SK-N-SH (cell line): ENCODE data around the gene MUC5B.

ENCODE experiments used
- CTCF ChIP-seq: fragments of 200-600 bp; sonication (generic); IDR thresholded peaks from 2 replicates; pipeline ENCODE4 v1.6.1; 2017; ENCODE audit warnings: antibody characterized with exemption, mild to moderate bottlenecking, moderate library complexity
- FOXM1 ChIP-seq: IDR thresholded peaks from 2 replicates; pipeline ENCODE4 v1.4.0; 2012; ENCODE audit warnings: low read depth, mild to moderate bottlenecking
- GABPA ChIP-seq: IDR thresholded peaks from 2 replicates; pipeline ENCODE4 v1.4.0; 2012; ENCODE audit warnings: low read depth, mild to moderate bottlenecking
- JUND ChIP-seq: IDR thresholded peaks from 2 replicates; pipeline ENCODE4 v1.4.0; 2012
- MAX ChIP-seq: IDR thresholded peaks from 2 replicates; pipeline ENCODE4 v1.4.0; 2012; ENCODE audit warnings: low read depth
- PBX3 ChIP-seq: IDR thresholded peaks from 2 replicates; pipeline ENCODE4; 2012
- POLR2AphosphoS5 ChIP-seq: IDR thresholded peaks from 2 replicates; pipeline ENCODE4 v1.6.1; 2012; ENCODE audit warnings: low read depth, low read length
- RAD21 ChIP-seq: IDR thresholded peaks from 2 replicates; pipeline ENCODE4 v1.6.1; 2012; ENCODE audit warnings: mild to moderate bottlenecking, low read length
- REST ChIP-seq: IDR thresholded peaks from 2 replicates; pipeline ENCODE4 v1.6.1; 2012; ENCODE audit warnings: mild to moderate bottlenecking, low read depth, low read length, moderate library complexity
- TCF12 ChIP-seq: IDR thresholded peaks from 2 replicates; pipeline ENCODE4 v1.4.0; 2012

- no peak for TF ChIP-seq CTCF
- no peak for TF ChIP-seq FOXM1
- no peak for TF ChIP-seq MAX
- TF ChIP-seq PBX3, result no peak
- TF ChIP-seq RAD21, result no peak
- no peak for TF ChIP-seq TCF12
- TF ChIP-seq POLR2AphosphoS5, result no peak
- no peak for TF ChIP-seq JUND
- no peak for TF ChIP-seq REST
- no peak for TF ChIP-seq GABPA
Observed at GRCh38 chr11:1231396-1232020, 8.6 kb downstream of the MUC5B start.
